ENCODE results near the gene ABCA6.
"Not testable (repeated sequence)": the region's sequence is repeated elsewhere in the genome, so short reads cannot be mapped to it uniquely, and the experiment has no call there.

The ABCA6 gene

GRCh38 chr17:69130627-69131296 is 10.9 kb downstream of the ABCA6 start:
- no peak for DNase-seq

GRCh38 chr17:69123626-69124025 is 18.1 kb downstream of the ABCA6 start:
- no peak for DNase-seq

- no peak for DNase-seq
Observed at GRCh38 chr17:69122065-69122464, 19.6 kb downstream of the ABCA6 start.

GRCh38 chr17:69117855-69118784 is 23.6 kb downstream of the ABCA6 start:
- no peak for DNase-seq

- no peak for DNase-seq
Observed at GRCh38 chr17:69111794-69112193, 29.9 kb downstream of the ABCA6 start.

GRCh38 chr17:69105907-69106730 is 35.6 kb downstream of the ABCA6 start:
- no peak for DNase-seq

GRCh38 chr17:69103557-69104233 is 38.0 kb downstream of the ABCA6 start:
- no peak for DNase-seq

GRCh38 chr17:69098625-69099024 is 43.1 kb downstream of the ABCA6 start:
- DNase-seq = no peak

- no peak for DNase-seq
Observed at GRCh38 chr17:69096541-69096940, 45.2 kb downstream of the ABCA6 start.

- no peak for DNase-seq
Observed at GRCh38 chr17:69093995-69094394, 47.7 kb downstream of the ABCA6 start.

GRCh38 chr17:69093279-69093789 is 48.4 kb downstream of the ABCA6 start:
- DNase-seq = no peak

GRCh38 chr17:69090365-69090764 is 51.3 kb downstream of the ABCA6 start:
- no peak for DNase-seq

- no peak for DNase-seq
Observed at GRCh38 chr17:69088643-69089200, 53.0 kb downstream of the ABCA6 start.

- no peak for DNase-seq
Observed at GRCh38 chr17:69086641-69087040, 55.1 kb downstream of the ABCA6 start.

- peak; percentile 25 for DNase-seq
Observed at GRCh38 chr17:69084911-69085310, 56.8 kb downstream of the ABCA6 start.

- DNase-seq = no peak
Observed at GRCh38 chr17:69082696-69083095, 59.0 kb downstream of the ABCA6 start.

GRCh38 chr17:69078864-69079263 is 62.8 kb downstream of the ABCA6 start:
- no peak for DNase-seq

- no peak for DNase-seq
Observed at GRCh38 chr17:69075823-69076222, 65.9 kb downstream of the ABCA6 start.

- not testable (repeated sequence) for DNase-seq
Observed at GRCh38 chr17:69073392-69073791, 68.3 kb downstream of the ABCA6 start.

- peak; percentile 72 for DNase-seq
Observed at GRCh38 chr17:69072803-69073256, 68.9 kb downstream of the ABCA6 start.

GRCh38 chr17:69071233-69071586 is 70.5 kb downstream of the ABCA6 start:
- DNase-seq = peak; percentile 42

Measured in NCI-H748 treated with DMSO at 0.1 percent for 48 hours (cell line).